ENCODE results near the gene SEMA3C.
A peak's percentile ranks its signal among the peaks of the same experiment; 100 is the strongest.

SEMA3C gene

GRCh38 chr7:80884511-80885195 lies 34.2 kb downstream of the SEMA3C start:
- DNase-seq: no peak

- DNase-seq: peak; percentile 84 to 97 (median 95)
Measured at GRCh38 chr7:80883154-80884025, 35.5 kb downstream of the SEMA3C start.

GRCh38 chr7:80882213-80882801 lies 36.5 kb downstream of the SEMA3C start:
- no peak for DNase-seq

GRCh38 chr7:80881351-80881900 lies 37.4 kb downstream of the SEMA3C start:
- DNase-seq: peak in 1 of 3 donors; percentile 26

GRCh38 chr7:80879849-80880248 lies 39.0 kb downstream of the SEMA3C start:
- DNase-seq: no peak

- no peak for DNase-seq
Measured at GRCh38 chr7:80876894-80877414, 41.9 kb downstream of the SEMA3C start.

- DNase-seq: no peak
Measured at GRCh38 chr7:80875537-80876120, 43.2 kb downstream of the SEMA3C start.

- no peak for DNase-seq
Measured at GRCh38 chr7:80873140-80873539, 45.7 kb downstream of the SEMA3C start.

GRCh38 chr7:80871228-80871627 lies 47.6 kb downstream of the SEMA3C start:
- DNase-seq: no peak

- DNase-seq: no peak
Measured at GRCh38 chr7:80870813-80871212, 48.0 kb downstream of the SEMA3C start.

- no peak for DNase-seq
Measured at GRCh38 chr7:80869821-80870751, 48.8 kb downstream of the SEMA3C start.

- no peak for DNase-seq
Measured at GRCh38 chr7:80869106-80869784, 49.6 kb downstream of the SEMA3C start.

GRCh38 chr7:80868566-80868965 lies 50.3 kb downstream of the SEMA3C start:
- no peak for DNase-seq

GRCh38 chr7:80860554-80860953 lies 58.3 kb downstream of the SEMA3C start:
- no peak for DNase-seq

GRCh38 chr7:80859272-80859970 lies 59.4 kb downstream of the SEMA3C start:
- no peak for DNase-seq

- peak in 2 of 3 donors; percentile 25 to 26 for DNase-seq
Measured at GRCh38 chr7:80858141-80858903, 60.5 kb downstream of the SEMA3C start.

- no peak for DNase-seq
Measured at GRCh38 chr7:80856769-80857168, 62.1 kb downstream of the SEMA3C start.

- no peak for DNase-seq
Measured at GRCh38 chr7:80851896-80852476, 66.9 kb downstream of the SEMA3C start.

- no peak for DNase-seq
Measured at GRCh38 chr7:80848841-80849240, 70.0 kb downstream of the SEMA3C start.
